Daoy (cell line): ENCODE data around the gene SLC12A3. TPM values are rescaled to one million over a fixed set of nuclear protein-coding genes. Genes with fewer than 3 reads are reported as not detected.

ENCODE experiments used
- DNase-seq: peaks from one replicate; pipeline ENCODE4 v3.0.0-alpha.2; 2015; ENCODE audit warnings: low read depth
- total RNA-seq: library from RNA; depleted of rRNA; stranded (reverse); fragments of >200 nt; shearing (Covaris generic); gene quantifications from 2 replicates; pipeline ENCODE4 v1.2.3, GENCODE V29; 2014; rRNA removed

The SLC12A3 gene
- not detected in 2 replicates for total RNA-seq

- DNase-seq, result no peak
Observed at GRCh38 chr16:56864960-56865359, at the start of gene SLC12A3. Gene SLC12A3, plus strand, starts transcription at chr16:56865207. Its CDS starts 29 bp downstream, at chr16:56865236.

GRCh38 chr16:56815721-56816120 is 49.3 kb upstream of the SLC12A3 start:
- no peak for DNase-seq

- no peak for DNase-seq
Observed at GRCh38 chr16:56817056-56817455, 48.0 kb upstream of the SLC12A3 start.

GRCh38 chr16:56817938-56818337 is 47.1 kb upstream of the SLC12A3 start:
- no peak for DNase-seq

GRCh38 chr16:56823081-56823733 is 41.8 kb upstream of the SLC12A3 start:
- no peak for DNase-seq

- no peak for DNase-seq
Observed at GRCh38 chr16:56824331-56824730, 40.7 kb upstream of the SLC12A3 start.

GRCh38 chr16:56824804-56825203 is 40.2 kb upstream of the SLC12A3 start:
- DNase-seq, result no peak

- no peak for DNase-seq
Observed at GRCh38 chr16:56825826-56826225, 39.2 kb upstream of the SLC12A3 start.

- DNase-seq, result no peak
Observed at GRCh38 chr16:56828647-56829046, 36.4 kb upstream of the SLC12A3 start.

GRCh38 chr16:56830669-56831068 is 34.3 kb upstream of the SLC12A3 start:
- no peak for DNase-seq

GRCh38 chr16:56832768-56833167 is 32.2 kb upstream of the SLC12A3 start:
- no peak for DNase-seq

GRCh38 chr16:56833243-56833970 is 31.6 kb upstream of the SLC12A3 start:
- DNase-seq, result no peak

- no peak for DNase-seq
Observed at GRCh38 chr16:56835320-56835719, 29.7 kb upstream of the SLC12A3 start.

- no peak for DNase-seq
Observed at GRCh38 chr16:56836410-56837230, 28.4 kb upstream of the SLC12A3 start.

GRCh38 chr16:56838622-56839337 is 26.2 kb upstream of the SLC12A3 start:
- DNase-seq, result no peak

- no peak for DNase-seq
Observed at GRCh38 chr16:56841233-56841632, 23.8 kb upstream of the SLC12A3 start.

GRCh38 chr16:56841659-56842058 is 23.3 kb upstream of the SLC12A3 start:
- no peak for DNase-seq

- DNase-seq, result no peak
Observed at GRCh38 chr16:56842133-56842532, 22.9 kb upstream of the SLC12A3 start.

GRCh38 chr16:56844056-56844455 is 21.0 kb upstream of the SLC12A3 start:
- no peak for DNase-seq

- DNase-seq, result no peak
Observed at GRCh38 chr16:56847173-56847910, 17.7 kb upstream of the SLC12A3 start.
